ENCODE data around the gene CGA.

CGA gene

GRCh38 chr6:87045521-87046075 lies 49.3 kb downstream of the CGA start:
- H3K4me3 ChIP-seq (ENCODE audit: low read depth, low read length): no peak overlapping the region
- no peak for DNase-seq (ENCODE audit: low read depth)
- TF ChIP-seq POLR2A (IDR thresholded peaks at IDR 0.05; ENCODE audit: extremely low read depth, insufficient read length) (no peak), MAX (IDR thresholded peaks at IDR 0.05; ENCODE audit: low read depth, low read length) (no peak), MYC (IDR thresholded peaks at IDR 0.05; ENCODE audit: low read depth, low read length) (no peak)
- TF ChIP-seq, protein P1, sequence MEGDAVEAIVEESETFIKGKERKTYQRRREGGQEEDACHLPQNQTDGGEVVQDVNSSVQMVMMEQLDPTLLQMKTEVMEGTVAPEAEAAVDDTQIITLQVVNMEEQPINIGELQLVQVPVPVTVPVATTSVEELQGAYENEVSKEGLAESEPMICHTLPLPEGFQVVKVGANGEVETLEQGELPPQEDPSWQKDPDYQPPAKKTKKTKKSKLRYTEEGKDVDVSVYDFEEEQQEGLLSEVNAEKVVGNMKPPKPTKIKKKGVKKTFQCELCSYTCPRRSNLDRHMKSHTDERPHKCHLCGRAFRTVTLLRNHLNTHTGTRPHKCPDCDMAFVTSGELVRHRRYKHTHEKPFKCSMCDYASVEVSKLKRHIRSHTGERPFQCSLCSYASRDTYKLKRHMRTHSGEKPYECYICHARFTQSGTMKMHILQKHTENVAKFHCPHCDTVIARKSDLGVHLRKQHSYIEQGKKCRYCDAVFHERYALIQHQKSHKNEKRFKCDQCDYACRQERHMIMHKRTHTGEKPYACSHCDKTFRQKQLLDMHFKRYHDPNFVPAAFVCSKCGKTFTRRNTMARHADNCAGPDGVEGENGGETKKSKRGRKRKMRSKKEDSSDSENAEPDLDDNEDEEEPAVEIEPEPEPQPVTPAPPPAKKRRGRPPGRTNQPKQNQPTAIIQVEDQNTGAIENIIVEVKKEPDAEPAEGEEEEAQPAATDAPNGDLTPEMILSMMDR (IDR thresholded peaks at IDR 0.05; ENCODE audit: low read depth, low read length): no peak

DNA sequence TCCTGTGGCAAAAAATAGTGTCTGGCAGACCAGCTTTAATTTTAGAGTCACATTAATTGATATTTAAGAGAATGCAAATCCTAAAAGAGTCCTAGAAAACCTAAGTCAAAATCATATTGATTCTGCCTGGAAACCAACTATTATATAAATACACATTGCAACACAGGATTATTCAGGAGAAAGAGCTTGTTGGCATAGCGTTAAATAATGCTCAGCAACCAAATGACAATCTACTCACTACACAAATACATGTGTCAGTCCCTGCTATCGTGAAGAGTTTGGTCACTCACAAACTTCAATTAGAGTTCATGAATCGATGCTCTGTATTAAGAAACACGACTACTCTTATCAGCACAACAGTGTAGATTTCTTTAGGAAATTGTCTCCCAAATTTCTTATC lies 54.2 kb downstream of the CGA start:
- TF ChIP-seq MYC (IDR thresholded peaks at IDR 0.05; ENCODE audit: low read depth, low read length) (no peak), MAX (IDR thresholded peaks at IDR 0.05; ENCODE audit: low read depth, low read length) (no peak), POLR2A (IDR thresholded peaks at IDR 0.05; ENCODE audit: extremely low read depth, insufficient read length) (no peak)
- TF ChIP-seq, protein P1 (IDR thresholded peaks at IDR 0.05; ENCODE audit: low read depth, low read length): no peak
- DNase-seq (ENCODE audit: low read depth): no peak
- H3K4me3 ChIP-seq (ENCODE audit: low read depth, low read length): no peak overlapping the region
